Measurements from ENCODE around the gene ECE1. TPM values are rescaled to one million over a fixed set of nuclear protein-coding genes. Genes with fewer than 3 reads are reported as not detected.

The ECE1 gene
- polyA plus RNA-seq, 3 donors: 10.6 to 42.4 (median 23.3) TPM

GRCh38 chr1:21333824-21334213 is 43.6 kb upstream of the ECE1 start:
- H3K4me1 Mint-ChIP-seq: peaks cover 82% of the 10 kb centered on the region
- intact Hi-C loops (cut with micrococcal nuclease): loop anchor here (1.0 to 2.0 kb wide), 2 partner anchors 9 to 39 kb away; no protein-coding TSS in a partner anchor
- no peak overlapping the region for H2AFZ ChIP-seq (ENCODE audit: insufficient read depth, low read depth, low read length, poor library complexity, severe bottlenecking)

GRCh38 chr1:21332554-21333311 is 42.5 kb upstream of the ECE1 start:
- peaks cover 11 to 61% (median 52%) of the 10 kb centered on the region in 3 donors for H3K27me3 Mint-ChIP-seq (ENCODE audit: low read depth in 3 of 3)
- no peak for TF ChIP-seq CTCF (IDR thresholded peaks at IDR 0.05)
- peaks cover 60 to 65% of the 10 kb centered on the region in 2 donors for H3K4me1 ChIP-seq (ENCODE audit: control insufficient read depth in 1 of 2, insufficient read depth in 2 of 2, low read length in 2 of 2)
- H3K4me3 Mint-ChIP-seq: peak overlapping the region in 1 of 2 donors; percentile 46
- peak overlapping the region in 1 of 3 experiments; percentile 5 for H3K4me3 ChIP-seq (replicated peaks in 1 of 3; ENCODE audit: low read depth in 2 of 3, low read length in 3 of 3)
- peaks cover 72% of the 10 kb centered on the region for H3K4me1 Mint-ChIP-seq
- H3K27me3 ChIP-seq (ENCODE audit: control insufficient read depth in 2 of 2, insufficient read depth in 2 of 2, low read length in 2 of 2): peaks cover 2 to 22% of the 10 kb centered on the region in 2 donors
- no peaks in the 10 kb centered on the region for H4K20me1 ChIP-seq (ENCODE audit: insufficient read depth, low read length)
- no peak overlapping the region for H3K9ac ChIP-seq (ENCODE audit: insufficient read depth, low read length, poor library complexity, severe bottlenecking)
- intact Hi-C loops (cut with micrococcal nuclease): no loop called here
- no peak overlapping the region for H3K27ac ChIP-seq (ENCODE audit: low read depth in 1 of 2, low read length in 2 of 2)
- no peak overlapping the region for H2AFZ ChIP-seq (ENCODE audit: insufficient read depth, low read depth, low read length, poor library complexity, severe bottlenecking)
- H3K4me2 ChIP-seq (replicated peaks; ENCODE audit: extremely low read depth, low read length, poor library complexity, severe bottlenecking): peak overlapping the region; percentile 31
- DNase-seq: no peak
- H3K9me3 ChIP-seq (replicated peaks in 1 of 2; ENCODE audit: control insufficient read depth in 1 of 2, insufficient read depth in 1 of 2, low read length in 2 of 2): no peaks in the 10 kb centered on the region
- H3K9me3 Mint-ChIP-seq: peaks cover 0 to 3% (median 0%) of the 10 kb centered on the region in 7 donors
- H3K27ac Mint-ChIP-seq: peak overlapping the region in 6 of 7 donors; percentile 46 to 99 (median 84)
- H3K36me3 Mint-ChIP-seq: peaks cover 40 to 42% of the 10 kb centered on the region in 2 donors
- H3K36me3 ChIP-seq (replicated peaks in 1 of 2; ENCODE audit: control insufficient read depth in 1 of 2, insufficient read depth in 2 of 2, low read length in 2 of 2): no peaks in the 10 kb centered on the region
- WGBS (ENCODE audit: insufficient coverage): 34% methylated on average over 3 of the region's 8 CpGs
- H3K79me2 ChIP-seq (ENCODE audit: insufficient read depth, low read length): no peaks in the 10 kb centered on the region

More at GRCh38 chr1:21333824-21334213, 43.6 kb upstream of the ECE1 start:
- DNase-seq: no peak
- no peak for TF ChIP-seq CTCF (IDR thresholded peaks at IDR 0.05)
- Histone ChIP-seq H3K27me3 (ENCODE audit: control insufficient read depth in 2 of 2, insufficient read depth in 2 of 2, low read length in 2 of 2) (peaks cover 2 to 22% of the 10 kb centered on the region in 2 donors), H3K27ac (ENCODE audit: low read depth in 1 of 2, low read length in 2 of 2) (peak overlapping the region; percentile 88 to 90), H3K36me3 (replicated peaks in 1 of 2; ENCODE audit: control insufficient read depth in 1 of 2, insufficient read depth in 2 of 2, low read length in 2 of 2) (no peaks in the 10 kb centered on the region), H3K9me3 (replicated peaks in 1 of 2; ENCODE audit: control insufficient read depth in 1 of 2, insufficient read depth in 1 of 2, low read length in 2 of 2) (no peaks in the 10 kb centered on the region), H4K20me1 (ENCODE audit: insufficient read depth, low read length) (no peaks in the 10 kb centered on the region), H3K9ac (ENCODE audit: insufficient read depth, low read length, poor library complexity, severe bottlenecking) (no peak overlapping the region), H3K4me3 (replicated peaks in 1 of 3; ENCODE audit: low read depth in 2 of 3, low read length in 3 of 3) (peak overlapping the region in 1 of 3 experiments; percentile 19), H3K79me2 (ENCODE audit: insufficient read depth, low read length) (no peaks in the 10 kb centered on the region), H3K4me2 (replicated peaks; ENCODE audit: extremely low read depth, low read length, poor library complexity, severe bottlenecking) (peak overlapping the region; percentile 79), H3K4me1 (ENCODE audit: control insufficient read depth in 1 of 2, insufficient read depth in 2 of 2, low read length in 2 of 2) (peaks cover 70 to 76% of the 10 kb centered on the region in 2 donors)
- Mint-ChIP-seq H3K9me3 (peaks cover 0 to 3% (median 0%) of the 10 kb centered on the region in 7 donors), H3K4me3 (peak overlapping the region; percentile 68 to 84), H3K27ac (peak overlapping the region; percentile 96 to 100 (median 99)), H3K36me3 (peaks cover 35% of the 10 kb centered on the region in 2 donors), H3K27me3 (ENCODE audit: low read depth in 3 of 3) (peaks cover 10 to 53% (median 50%) of the 10 kb centered on the region in 3 donors)
- WGBS (ENCODE audit: insufficient coverage): 92% methylated on average over 3 of the region's 5 CpGs
